GM23338 (cell line): ENCODE data around the gene KAZN. TPM values are rescaled to one million over a fixed set of nuclear protein-coding genes. Genes with fewer than 3 reads are reported as not detected.

Experiments
- ATAC-seq: fragments of 200-7000 bp; cut with Tn5 transposase; 3 replicates; pipeline ENCODE4 v1.9.1; 2020
- DNase-seq: peaks from one replicate; pipeline ENCODE4 v3.0.0-alpha.2; 2015; ENCODE audit warnings: low spot score
- H2AFZ ChIP-seq: fragments of 200-600 bp; sonication (generic); 2 replicates; pipeline ENCODE4 v1.8.0; 2016; ENCODE audit warnings: antibody characterized with exemption, mild to moderate bottlenecking, moderate library complexity
- H3F3A ChIP-seq: fragments of 200-600 bp; sonication (generic); replicated peaks from 2 replicates; pipeline ENCODE4 v1.8.0; 2017; ENCODE audit warnings: antibody characterized with exemption, mixed run types, low read depth
- H3K27ac ChIP-seq: fragments of 200-600 bp; sonication (generic); 2 replicates; pipeline ENCODE4 v1.6.1; 2016; ENCODE audit warnings: low read depth
- H3K27me3 ChIP-seq: fragments of 200-600 bp; sonication (generic); 2 replicates; pipeline ENCODE4 v1.8.0; 2016; ENCODE audit warnings: mild to moderate bottlenecking, mixed run types, moderate library complexity; ENCODE audit not compliant: insufficient read depth
- H3K36me3 ChIP-seq: fragments of 200-600 bp; sonication (generic); 2 replicates; pipeline ENCODE4 v1.8.0; 2016; ENCODE audit warnings: mild to moderate bottlenecking; ENCODE audit not compliant: insufficient read depth
- H3K4me1 ChIP-seq: fragments of 200-600 bp; sonication (generic); 2 replicates; pipeline ENCODE4 v1.8.0; 2016; ENCODE audit warnings: mild to moderate bottlenecking, moderate library complexity; ENCODE audit not compliant: insufficient read depth
- H3K4me2 ChIP-seq: fragments of 200-600 bp; sonication (generic); 2 replicates; pipeline ENCODE4 v1.7.1; 2017; ENCODE audit warnings: mixed run types
- H3K4me3 ChIP-seq: fragments of 200-600 bp; sonication (generic); 2 replicates; pipeline ENCODE4 v1.6.1; 2016; ENCODE audit warnings: mixed run types
- H3K79me2 ChIP-seq: fragments of 200-600 bp; sonication (generic); replicated peaks from 2 replicates; pipeline ENCODE4 v1.8.0; 2017; ENCODE audit warnings: mild to moderate bottlenecking; ENCODE audit not compliant: insufficient read depth
- H3K9me2 ChIP-seq: fragments of 200-600 bp; sonication (generic); 2 replicates; pipeline ENCODE4 v1.8.0; 2017; ENCODE audit not compliant: insufficient read depth
- H4K20me1 ChIP-seq: fragments of 200-600 bp; sonication (generic); replicated peaks from 2 replicates; pipeline ENCODE4 v1.8.0; 2017; ENCODE audit warnings: mild to moderate bottlenecking; ENCODE audit not compliant: insufficient read depth
- H3K27ac Mint-ChIP-seq: 2 replicates; pipeline ENCODE4 v1.8.0; 2020; ENCODE audit warnings: inconsistent platforms, mild to moderate bottlenecking, moderate library complexity, mixed read lengths
- H3K27me3 Mint-ChIP-seq: 3 replicates; pipeline ENCODE4 v1.8.0; 2022; ENCODE audit warnings: low read depth, mild to moderate bottlenecking, moderate library complexity, mixed read lengths, inconsistent platforms; ENCODE audit not compliant: insufficient read depth, poor library complexity
- H3K36me3 Mint-ChIP-seq: 3 replicates; pipeline ENCODE4 v1.8.0; 2021; ENCODE audit warnings: low read depth, mild to moderate bottlenecking, inconsistent platforms, moderate library complexity, mixed read lengths
- H3K4me1 Mint-ChIP-seq: 3 replicates; pipeline ENCODE4 v1.8.0; 2020; ENCODE audit warnings: mild to moderate bottlenecking, inconsistent platforms, mixed read lengths
- H3K4me3 Mint-ChIP-seq: 3 replicates; pipeline ENCODE4 v1.8.0; 2021; ENCODE audit warnings: moderate library complexity, mild to moderate bottlenecking, inconsistent platforms, mixed read lengths
- H3K9me3 Mint-ChIP-seq: 3 replicates; pipeline ENCODE4 v1.8.0; 2020; ENCODE audit warnings: moderate library complexity, mild to moderate bottlenecking, inconsistent platforms, mixed read lengths
- EZH2 ChIP-seq: fragments of 200-600 bp; sonication (generic); IDR thresholded peaks from one replicate; pipeline ENCODE4 v1.8.0; 2017; ENCODE audit warnings: antibody characterized with exemption, mild to moderate bottlenecking, low read depth; ENCODE audit not compliant: unreplicated experiment
- EZH2phosphoT487 ChIP-seq: fragments of 200-600 bp; sonication (generic); IDR thresholded peaks from one replicate; pipeline ENCODE4 v1.8.1; 2018; ENCODE audit warnings: antibody characterized with exemption; ENCODE audit not compliant: unreplicated experiment
- JUNB ChIP-seq: IDR thresholded peaks from one replicate; pipeline ENCODE4 v1.6.1; 2016; ENCODE audit warnings: antibody characterized with exemption; ENCODE audit not compliant: unreplicated experiment
- POLR2AphosphoS5 ChIP-seq: IDR thresholded peaks from 2 replicates; pipeline ENCODE4 v1.6.1; 2016; ENCODE audit warnings: antibody characterized with exemption, low read depth
- ZNF114 ChIP-seq: fragments of 250-450 bp; sonication (Bioruptor Pico); IDR thresholded peaks from 2 replicates; pipeline ENCODE4 v1.5.0; 2020; ENCODE audit warnings: mild to moderate bottlenecking, moderate library complexity
- ZNF331 ChIP-seq: fragments of 250-450 bp; sonication (Bioruptor Pico); IDR thresholded peaks from 2 replicates; pipeline ENCODE4 v1.5.0; 2020; ENCODE audit warnings: low read depth, mild to moderate bottlenecking, moderate library complexity
- polyA plus RNA-seq: library from polyadenylated mRNA; unstranded; fragments of >200 nt; fragmentation: Nextera tagmentation; extraction: Ambion mirVana; gene quantifications from 2 replicates; pipeline ENCODE4 v1.2.1, GENCODE V29; 2016
- total RNA-seq: library from RNA; depleted of rRNA; stranded (reverse); fragments of >200 nt; shearing (Covaris generic); gene quantifications from 2 replicates; pipeline ENCODE4 v1.2.3, GENCODE V29; 2014
- TF ChIP-seq, protein P1 (sequence below): fragments of 250-450 bp; sonication (Bioruptor Pico); IDR thresholded peaks from 2 replicates; pipeline ENCODE4 v1.5.0; 2020; ENCODE audit warnings: mild to moderate bottlenecking, moderate library complexity
- TF ChIP-seq, protein P2 (sequence below): IDR thresholded peaks from 2 replicates; pipeline ENCODE4 v1.6.1; 2016; ENCODE audit warnings: antibody characterized with exemption
- TF ChIP-seq, protein P3 (sequence below), 2 experiments: fragments of 200-600 bp in 1 of 2; sonication (generic) in 1 of 2; conservative IDR thresholded peaks; 2 replicates each; pipeline versions ENCODE4 v1.5.1 to v1.6.1; 2016 to 2017; ENCODE audit warnings: antibody characterized with exemption in 2 of 2, low read depth in 2 of 2, mild to moderate bottlenecking in 2 of 2, moderate library complexity in 1 of 2
- TF ChIP-seq, protein P4 (sequence below): IDR thresholded peaks from one replicate; pipeline ENCODE4 v1.6.1; 2018; ENCODE audit warnings: antibody characterized with exemption; ENCODE audit not compliant: unreplicated experiment

The KAZN gene
- total and polyA plus RNA-seq, 2 experiments from 2014 or later, result 9.9 to 15.0 TPM

DNA sequence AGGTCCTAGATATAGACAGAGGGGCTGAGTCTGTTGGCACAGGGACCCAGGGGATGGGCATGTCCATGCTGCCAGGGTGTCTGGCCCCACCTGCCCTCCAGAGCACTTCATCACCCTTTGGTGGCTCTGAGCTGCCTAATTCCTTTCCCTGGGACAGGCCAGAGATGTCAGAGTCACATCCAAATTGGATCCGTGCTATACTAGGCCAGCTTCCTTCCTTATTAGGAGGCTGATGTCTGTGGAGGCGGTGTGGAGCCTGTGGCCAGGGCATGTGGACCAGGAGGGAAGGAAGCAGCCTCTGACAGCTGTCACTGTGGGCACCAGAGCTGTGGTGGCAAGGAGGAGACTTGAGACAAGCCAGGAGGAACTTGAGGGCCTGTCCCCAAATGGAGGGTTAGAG lies 477.3 kb downstream of the KAZN start:
- H3K4me2 ChIP-seq, result no peak overlapping the region
- no peaks in the 10 kb centered on the region for H3K36me3 Mint-ChIP-seq
- H3K79me2 ChIP-seq, result no peaks in the 10 kb centered on the region
- no peak for TF ChIP-seq JUNB
- TF ChIP-seq EZH2phosphoT487, result no peak
- TF ChIP-seq ZNF114 (CRISPR knock-in tag), result no peak
- TF ChIP-seq, protein P1, sequence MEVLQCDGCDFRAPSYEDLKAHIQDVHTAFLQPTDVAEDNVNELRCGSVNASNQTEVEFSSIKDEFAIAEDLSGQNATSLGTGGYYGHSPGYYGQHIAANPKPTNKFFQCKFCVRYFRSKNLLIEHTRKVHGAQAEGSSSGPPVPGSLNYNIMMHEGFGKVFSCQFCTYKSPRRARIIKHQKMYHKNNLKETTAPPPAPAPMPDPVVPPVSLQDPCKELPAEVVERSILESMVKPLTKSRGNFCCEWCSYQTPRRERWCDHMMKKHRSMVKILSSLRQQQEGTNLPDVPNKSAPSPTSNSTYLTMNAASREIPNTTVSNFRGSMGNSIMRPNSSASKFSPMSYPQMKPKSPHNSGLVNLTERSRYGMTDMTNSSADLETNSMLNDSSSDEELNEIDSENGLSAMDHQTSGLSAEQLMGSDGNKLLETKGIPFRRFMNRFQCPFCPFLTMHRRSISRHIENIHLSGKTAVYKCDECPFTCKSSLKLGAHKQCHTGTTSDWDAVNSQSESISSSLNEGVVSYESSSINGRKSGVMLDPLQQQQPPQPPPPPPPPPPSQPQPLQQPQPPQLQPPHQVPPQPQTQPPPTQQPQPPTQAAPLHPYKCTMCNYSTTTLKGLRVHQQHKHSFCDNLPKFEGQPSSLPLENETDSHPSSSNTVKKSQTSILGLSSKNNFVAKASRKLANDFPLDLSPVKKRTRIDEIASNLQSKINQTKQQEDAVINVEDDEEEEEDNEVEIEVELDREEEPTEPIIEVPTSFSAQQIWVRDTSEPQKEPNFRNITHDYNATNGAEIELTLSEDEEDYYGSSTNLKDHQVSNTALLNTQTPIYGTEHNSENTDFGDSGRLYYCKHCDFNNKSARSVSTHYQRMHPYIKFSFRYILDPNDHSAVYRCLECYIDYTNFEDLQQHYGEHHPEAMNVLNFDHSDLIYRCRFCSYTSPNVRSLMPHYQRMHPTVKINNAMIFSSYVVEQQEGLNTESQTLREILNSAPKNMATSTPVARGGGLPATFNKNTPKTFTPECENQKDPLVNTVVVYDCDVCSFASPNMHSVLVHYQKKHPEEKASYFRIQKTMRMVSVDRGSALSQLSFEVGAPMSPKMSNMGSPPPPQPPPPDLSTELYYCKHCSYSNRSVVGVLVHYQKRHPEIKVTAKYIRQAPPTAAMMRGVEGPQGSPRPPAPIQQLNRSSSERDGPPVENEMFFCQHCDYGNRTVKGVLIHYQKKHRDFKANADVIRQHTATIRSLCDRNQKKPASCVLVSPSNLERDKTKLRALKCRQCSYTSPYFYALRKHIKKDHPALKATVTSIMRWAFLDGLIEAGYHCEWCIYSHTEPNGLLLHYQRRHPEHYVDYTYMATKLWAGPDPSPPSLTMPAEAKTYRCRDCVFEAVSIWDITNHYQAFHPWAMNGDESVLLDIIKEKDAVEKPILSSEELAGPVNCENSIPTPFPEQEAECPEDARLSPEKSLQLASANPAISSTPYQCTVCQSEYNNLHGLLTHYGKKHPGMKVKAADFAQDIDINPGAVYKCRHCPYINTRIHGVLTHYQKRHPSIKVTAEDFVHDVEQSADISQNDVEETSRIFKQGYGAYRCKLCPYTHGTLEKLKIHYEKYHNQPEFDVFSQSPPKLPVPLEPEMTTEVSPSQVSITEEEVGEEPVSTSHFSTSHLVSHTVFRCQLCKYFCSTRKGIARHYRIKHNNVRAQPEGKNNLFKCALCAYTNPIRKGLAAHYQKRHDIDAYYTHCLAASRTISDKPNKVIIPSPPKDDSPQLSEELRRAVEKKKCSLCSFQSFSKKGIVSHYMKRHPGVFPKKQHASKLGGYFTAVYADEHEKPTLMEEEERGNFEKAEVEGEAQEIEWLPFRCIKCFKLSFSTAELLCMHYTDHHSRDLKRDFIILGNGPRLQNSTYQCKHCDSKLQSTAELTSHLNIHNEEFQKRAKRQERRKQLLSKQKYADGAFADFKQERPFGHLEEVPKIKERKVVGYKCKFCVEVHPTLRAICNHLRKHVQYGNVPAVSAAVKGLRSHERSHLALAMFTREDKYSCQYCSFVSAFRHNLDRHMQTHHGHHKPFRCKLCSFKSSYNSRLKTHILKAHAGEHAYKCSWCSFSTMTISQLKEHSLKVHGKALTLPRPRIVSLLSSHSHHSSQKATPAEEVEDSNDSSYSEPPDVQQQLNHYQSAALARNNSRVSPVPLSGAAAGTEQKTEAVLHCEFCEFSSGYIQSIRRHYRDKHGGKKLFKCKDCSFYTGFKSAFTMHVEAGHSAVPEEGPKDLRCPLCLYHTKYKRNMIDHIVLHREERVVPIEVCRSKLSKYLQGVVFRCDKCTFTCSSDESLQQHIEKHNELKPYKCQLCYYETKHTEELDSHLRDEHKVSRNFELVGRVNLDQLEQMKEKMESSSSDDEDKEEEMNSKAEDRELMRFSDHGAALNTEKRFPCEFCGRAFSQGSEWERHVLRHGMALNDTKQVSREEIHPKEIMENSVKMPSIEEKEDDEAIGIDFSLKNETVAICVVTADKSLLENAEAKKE, result no peak
- TF ChIP-seq EZH2, result no peak
- H3K4me3 ChIP-seq, result no peak overlapping the region
- peaks cover 4% of the 10 kb centered on the region; the same call in 1 of the 3 replicates for H3K4me1 Mint-ChIP-seq
- no peaks in the 10 kb centered on the region for H3K4me1 ChIP-seq
- H3F3A ChIP-seq, result no peaks in the 10 kb centered on the region
- no peak overlapping the region for H3K4me3 Mint-ChIP-seq
- no peaks in the 10 kb centered on the region for H3K27me3 ChIP-seq
- ATAC-seq (no peak), DNase-seq (no peak)
- H3K9me2 ChIP-seq, result no peaks in the 10 kb centered on the region
- H2AFZ ChIP-seq, result no peak overlapping the region
- peaks cover 7% of the 10 kb centered on the region for H3K27me3 Mint-ChIP-seq
- H3K27ac Mint-ChIP-seq, result no peak overlapping the region
- no peaks in the 10 kb centered on the region for H3K36me3 ChIP-seq
- H3K27ac ChIP-seq, result no peak overlapping the region
- H3K9me3 Mint-ChIP-seq, result no peaks in the 10 kb centered on the region; the same call in 2 of the 3 replicates
- no peaks in the 10 kb centered on the region for H4K20me1 ChIP-seq

DNA sequence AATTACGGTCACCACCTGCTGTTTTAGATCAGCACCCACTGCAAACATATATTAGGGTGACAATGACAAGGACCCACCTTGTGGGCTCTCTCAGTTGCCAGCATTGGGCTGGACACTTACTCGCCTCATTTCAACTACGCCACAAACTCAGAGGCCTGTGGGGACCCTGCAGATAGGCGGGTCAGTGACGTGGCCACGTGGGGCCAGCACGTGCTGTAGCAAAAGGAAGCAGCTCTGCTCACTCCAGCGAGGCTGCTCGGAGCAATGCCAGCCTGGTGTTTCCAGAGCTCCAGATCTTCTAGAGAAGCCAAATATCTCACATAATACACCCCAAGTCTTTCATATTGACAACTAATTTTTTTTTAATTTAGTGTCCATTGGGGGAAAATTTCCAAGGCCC lies 478.3 kb downstream of the KAZN start:
- DNase-seq (no peak), ATAC-seq (no peak)
- Histone ChIP-seq H3K79me2 (no peaks in the 10 kb centered on the region), H4K20me1 (no peaks in the 10 kb centered on the region), H3K9me2 (no peaks in the 10 kb centered on the region), H3K27me3 (no peaks in the 10 kb centered on the region), H3K4me2 (no peak overlapping the region), H3F3A (no peaks in the 10 kb centered on the region), H3K27ac (no peak overlapping the region), H3K36me3 (no peaks in the 10 kb centered on the region), H3K4me1 (no peaks in the 10 kb centered on the region), H3K4me3 (no peak overlapping the region), H2AFZ (no peak overlapping the region)
- H3K4me3 Mint-ChIP-seq, result no peak overlapping the region
- peaks cover 4% of the 10 kb centered on the region; the same call in 1 of the 3 replicates for H3K4me1 Mint-ChIP-seq
- H3K36me3 Mint-ChIP-seq, result no peaks in the 10 kb centered on the region
- H3K27me3 Mint-ChIP-seq, result peaks cover 10% of the 10 kb centered on the region
- H3K27ac Mint-ChIP-seq, result no peak overlapping the region
- no peaks in the 10 kb centered on the region; the same call in 2 of the 3 replicates for H3K9me3 Mint-ChIP-seq
- no peak for TF ChIP-seq ZNF114 (CRISPR knock-in tag)
- TF ChIP-seq, protein P2, sequence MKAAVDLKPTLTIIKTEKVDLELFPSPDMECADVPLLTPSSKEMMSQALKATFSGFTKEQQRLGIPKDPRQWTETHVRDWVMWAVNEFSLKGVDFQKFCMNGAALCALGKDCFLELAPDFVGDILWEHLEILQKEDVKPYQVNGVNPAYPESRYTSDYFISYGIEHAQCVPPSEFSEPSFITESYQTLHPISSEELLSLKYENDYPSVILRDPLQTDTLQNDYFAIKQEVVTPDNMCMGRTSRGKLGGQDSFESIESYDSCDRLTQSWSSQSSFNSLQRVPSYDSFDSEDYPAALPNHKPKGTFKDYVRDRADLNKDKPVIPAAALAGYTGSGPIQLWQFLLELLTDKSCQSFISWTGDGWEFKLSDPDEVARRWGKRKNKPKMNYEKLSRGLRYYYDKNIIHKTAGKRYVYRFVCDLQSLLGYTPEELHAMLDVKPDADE, result no peak
- no peak for TF ChIP-seq ZNF331 (CRISPR knock-in tag)
- TF ChIP-seq, protein P3, sequence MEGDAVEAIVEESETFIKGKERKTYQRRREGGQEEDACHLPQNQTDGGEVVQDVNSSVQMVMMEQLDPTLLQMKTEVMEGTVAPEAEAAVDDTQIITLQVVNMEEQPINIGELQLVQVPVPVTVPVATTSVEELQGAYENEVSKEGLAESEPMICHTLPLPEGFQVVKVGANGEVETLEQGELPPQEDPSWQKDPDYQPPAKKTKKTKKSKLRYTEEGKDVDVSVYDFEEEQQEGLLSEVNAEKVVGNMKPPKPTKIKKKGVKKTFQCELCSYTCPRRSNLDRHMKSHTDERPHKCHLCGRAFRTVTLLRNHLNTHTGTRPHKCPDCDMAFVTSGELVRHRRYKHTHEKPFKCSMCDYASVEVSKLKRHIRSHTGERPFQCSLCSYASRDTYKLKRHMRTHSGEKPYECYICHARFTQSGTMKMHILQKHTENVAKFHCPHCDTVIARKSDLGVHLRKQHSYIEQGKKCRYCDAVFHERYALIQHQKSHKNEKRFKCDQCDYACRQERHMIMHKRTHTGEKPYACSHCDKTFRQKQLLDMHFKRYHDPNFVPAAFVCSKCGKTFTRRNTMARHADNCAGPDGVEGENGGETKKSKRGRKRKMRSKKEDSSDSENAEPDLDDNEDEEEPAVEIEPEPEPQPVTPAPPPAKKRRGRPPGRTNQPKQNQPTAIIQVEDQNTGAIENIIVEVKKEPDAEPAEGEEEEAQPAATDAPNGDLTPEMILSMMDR (conservative IDR thresholded peaks at IDR 0.05; ENCODE audit: low read depth in 2 of 2), result no peak
- no peak for TF ChIP-seq POLR2AphosphoS5
- TF ChIP-seq, protein P4, sequence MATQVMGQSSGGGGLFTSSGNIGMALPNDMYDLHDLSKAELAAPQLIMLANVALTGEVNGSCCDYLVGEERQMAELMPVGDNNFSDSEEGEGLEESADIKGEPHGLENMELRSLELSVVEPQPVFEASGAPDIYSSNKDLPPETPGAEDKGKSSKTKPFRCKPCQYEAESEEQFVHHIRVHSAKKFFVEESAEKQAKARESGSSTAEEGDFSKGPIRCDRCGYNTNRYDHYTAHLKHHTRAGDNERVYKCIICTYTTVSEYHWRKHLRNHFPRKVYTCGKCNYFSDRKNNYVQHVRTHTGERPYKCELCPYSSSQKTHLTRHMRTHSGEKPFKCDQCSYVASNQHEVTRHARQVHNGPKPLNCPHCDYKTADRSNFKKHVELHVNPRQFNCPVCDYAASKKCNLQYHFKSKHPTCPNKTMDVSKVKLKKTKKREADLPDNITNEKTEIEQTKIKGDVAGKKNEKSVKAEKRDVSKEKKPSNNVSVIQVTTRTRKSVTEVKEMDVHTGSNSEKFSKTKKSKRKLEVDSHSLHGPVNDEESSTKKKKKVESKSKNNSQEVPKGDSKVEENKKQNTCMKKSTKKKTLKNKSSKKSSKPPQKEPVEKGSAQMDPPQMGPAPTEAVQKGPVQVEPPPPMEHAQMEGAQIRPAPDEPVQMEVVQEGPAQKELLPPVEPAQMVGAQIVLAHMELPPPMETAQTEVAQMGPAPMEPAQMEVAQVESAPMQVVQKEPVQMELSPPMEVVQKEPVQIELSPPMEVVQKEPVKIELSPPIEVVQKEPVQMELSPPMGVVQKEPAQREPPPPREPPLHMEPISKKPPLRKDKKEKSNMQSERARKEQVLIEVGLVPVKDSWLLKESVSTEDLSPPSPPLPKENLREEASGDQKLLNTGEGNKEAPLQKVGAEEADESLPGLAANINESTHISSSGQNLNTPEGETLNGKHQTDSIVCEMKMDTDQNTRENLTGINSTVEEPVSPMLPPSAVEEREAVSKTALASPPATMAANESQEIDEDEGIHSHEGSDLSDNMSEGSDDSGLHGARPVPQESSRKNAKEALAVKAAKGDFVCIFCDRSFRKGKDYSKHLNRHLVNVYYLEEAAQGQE, result no peak
